ENCODE results near the gene AP1S1. TPM values are rescaled to one million over a fixed set of nuclear protein-coding genes. Genes with fewer than 3 reads are reported as not detected.
"Not testable (repeated sequence)": the region's sequence is repeated elsewhere in the genome, so short reads cannot be mapped to it uniquely, and the experiment has no call there.

The AP1S1 gene
- total RNA-seq, 1 donor from 2014 or later = 60.4 TPM

- no peak for ATAC-seq
Observed at GRCh38 chr7:101171442-101171837, 17.2 kb downstream of the AP1S1 start.

GRCh38 chr7:101172005-101172853, 18.0 kb downstream of the AP1S1 start:
- peak; percentile 9 for ATAC-seq

- ATAC-seq = peak; percentile 46
Observed at GRCh38 chr7:101172854-101173751, 18.8 kb downstream of the AP1S1 start.

- ATAC-seq = peak; percentile 37
Observed at GRCh38 chr7:101173752-101174244, 19.5 kb downstream of the AP1S1 start.

GRCh38 chr7:101174322-101174854, 20.1 kb downstream of the AP1S1 start:
- ATAC-seq = no peak

- ATAC-seq = no peak
Observed at GRCh38 chr7:101175664-101176063, 21.4 kb downstream of the AP1S1 start.

- ATAC-seq = no peak
Observed at GRCh38 chr7:101177644-101178043, 23.4 kb downstream of the AP1S1 start.

GRCh38 chr7:101179117-101179516, 24.8 kb downstream of the AP1S1 start:
- ATAC-seq = no peak

- no peak for ATAC-seq
Observed at GRCh38 chr7:101179713-101180112, 25.4 kb downstream of the AP1S1 start.

- no peak for ATAC-seq
Observed at GRCh38 chr7:101180130-101180755, 26.0 kb downstream of the AP1S1 start, which contains the start of gene NAT16. TSS of gene NAT16 (minus strand) at chr7:101180293. CDS start at chr7:101174807, 5,486 bp downstream.

- ATAC-seq = no peak
Observed at GRCh38 chr7:101185258-101185839, 31.1 kb downstream of the AP1S1 start.

GRCh38 chr7:101186194-101186593, 31.9 kb downstream of the AP1S1 start:
- ATAC-seq = no peak

GRCh38 chr7:101186844-101187428, 32.7 kb downstream of the AP1S1 start:
- no peak for ATAC-seq

- ATAC-seq = no peak
Observed at GRCh38 chr7:101189109-101189508, 34.8 kb downstream of the AP1S1 start.

- no peak for ATAC-seq
Observed at GRCh38 chr7:101195884-101196283, 41.6 kb downstream of the AP1S1 start.

GRCh38 chr7:101197991-101198390, 43.7 kb downstream of the AP1S1 start:
- ATAC-seq = no peak

- no peak for ATAC-seq
Observed at GRCh38 chr7:101198476-101198875, 44.2 kb downstream of the AP1S1 start.

- ATAC-seq = not testable (repeated sequence)
Observed at GRCh38 chr7:101199522-101199921, 45.2 kb downstream of the AP1S1 start.

- no peak for ATAC-seq
Observed at GRCh38 chr7:101200504-101200861, 46.2 kb downstream of the AP1S1 start.

GRCh38 chr7:101200862-101201599, 46.8 kb downstream of the AP1S1 start, which contains the start of gene MOGAT3:
TSS of gene MOGAT3 (minus strand) at chr7:101201036. CDS start at chr7:101200854, 182 bp downstream.
- ATAC-seq = no peak
